ENCODE measurements around the gene LSM12.

The LSM12 gene

GRCh38 chr17:44014133-44014436, 52.4 kb downstream of the LSM12 start:
- no peak for TF ChIP-seq CTCF (IDR thresholded peaks at IDR 0.05; ENCODE audit: borderline replicate concordance, control extremely low read depth, extremely low read depth, insufficient read depth, missing control alignments)
- in situ Hi-C loops (cut with MboI; ENCODE audit: low sequenced_read_pairs, unreplicated experiment) = no loop called here
- DNase-seq (ENCODE audit: low spot score) = no peak

GRCh38 chr17:44012874-44013273, 53.6 kb downstream of the LSM12 start:
- in situ Hi-C loops (cut with MboI; ENCODE audit: low sequenced_read_pairs, unreplicated experiment) = no loop called here
- no peak for TF ChIP-seq CTCF (IDR thresholded peaks at IDR 0.05; ENCODE audit: borderline replicate concordance, control extremely low read depth, extremely low read depth, insufficient read depth, missing control alignments)
- DNase-seq (ENCODE audit: low spot score) = no peak

- no peak for TF ChIP-seq CTCF (IDR thresholded peaks at IDR 0.05; ENCODE audit: borderline replicate concordance, control extremely low read depth, extremely low read depth, insufficient read depth, missing control alignments)
- DNase-seq (ENCODE audit: low spot score) = no peak
- in situ Hi-C loops (cut with MboI; ENCODE audit: low sequenced_read_pairs, unreplicated experiment) = no loop called here
These were observed 54.1 kb downstream of the LSM12 start for GRCh38 chr17:44012391-44012790.

GRCh38 chr17:44011876-44012275, 54.6 kb downstream of the LSM12 start:
- in situ Hi-C loops (cut with MboI; ENCODE audit: low sequenced_read_pairs, unreplicated experiment) = no loop called here
- DNase-seq (ENCODE audit: low spot score) = no peak
- no peak for TF ChIP-seq CTCF (IDR thresholded peaks at IDR 0.05; ENCODE audit: borderline replicate concordance, control extremely low read depth, extremely low read depth, insufficient read depth, missing control alignments)

GRCh38 chr17:44010966-44011647, 55.4 kb downstream of the LSM12 start:
- in situ Hi-C loops (cut with MboI; ENCODE audit: low sequenced_read_pairs, unreplicated experiment) = no loop called here
- DNase-seq (ENCODE audit: low spot score) = no peak
- no peak for TF ChIP-seq CTCF (IDR thresholded peaks at IDR 0.05; ENCODE audit: borderline replicate concordance, control extremely low read depth, extremely low read depth, insufficient read depth, missing control alignments)

GRCh38 chr17:44008205-44008909, 58.1 kb downstream of the LSM12 start:
- in situ Hi-C loops (cut with MboI; ENCODE audit: low sequenced_read_pairs, unreplicated experiment) = no loop called here
- TF ChIP-seq CTCF (IDR thresholded peaks at IDR 0.05; ENCODE audit: borderline replicate concordance, control extremely low read depth, extremely low read depth, insufficient read depth, missing control alignments) = no peak
- no peak for DNase-seq (ENCODE audit: low spot score)
